HEK293T (cell line): Measurements from ENCODE around the gene RASGRP2.

Experiments used
- ARNT ChIP-seq: fragments of 450-650 bp; IDR thresholded peaks from 2 replicates; pipeline ENCODE4 v1.6.1; 2017; ENCODE audit warnings: mild to moderate bottlenecking
- BHLHE40 ChIP-seq: fragments of 450-650 bp; IDR thresholded peaks from 2 replicates; pipeline ENCODE4 v1.6.1; 2016; ENCODE audit warnings: mild to moderate bottlenecking, moderate library complexity, borderline replicate concordance
- CTBP1 ChIP-seq: fragments of 450-650 bp; IDR thresholded peaks from 2 replicates; pipeline ENCODE4 v1.6.1; 2016; ENCODE audit warnings: borderline replicate concordance
- ELF4 ChIP-seq: fragments of 450-650 bp; IDR thresholded peaks from 2 replicates; pipeline ENCODE4 v1.6.1; 2017; ENCODE audit warnings: antibody characterized with exemption
- FOXK2 ChIP-seq: fragments of 450-650 bp; IDR thresholded peaks from 2 replicates; pipeline ENCODE4 v1.6.1; 2016; ENCODE audit warnings: mild to moderate bottlenecking
- FOXM1 ChIP-seq: fragments of 450-650 bp; IDR thresholded peaks from 2 replicates; pipeline ENCODE4 v1.6.1; 2017; ENCODE audit warnings: mild to moderate bottlenecking, borderline replicate concordance
- L3MBTL2 ChIP-seq: fragments of 450-650 bp; conservative IDR thresholded peaks from 2 replicates; pipeline ENCODE4 v1.6.1; 2016; ENCODE audit warnings: mild to moderate bottlenecking
- LEF1 ChIP-seq: fragments of 450-650 bp; IDR thresholded peaks from 2 replicates; pipeline ENCODE4 v1.6.1; 2017; ENCODE audit warnings: mild to moderate bottlenecking, borderline replicate concordance
- NFRKB ChIP-seq: fragments of 450-650 bp; IDR thresholded peaks from 2 replicates; pipeline ENCODE4 v1.6.1; 2016; ENCODE audit warnings: mild to moderate bottlenecking, moderate library complexity
- SP1 ChIP-seq: fragments of 450-650 bp; IDR thresholded peaks from 2 replicates; pipeline ENCODE4 v1.6.1; 2017
- SUZ12 ChIP-seq: fragments of 450-650 bp; IDR thresholded peaks from 2 replicates; pipeline ENCODE4 v1.6.1; 2016; ENCODE audit warnings: mild to moderate bottlenecking
- TARDBP ChIP-seq: fragments of 450-650 bp; IDR thresholded peaks from 2 replicates; pipeline ENCODE4 v1.6.1; 2016
- ZNF384 ChIP-seq: fragments of 450-650 bp; IDR thresholded peaks from 2 replicates; pipeline ENCODE4 v1.6.1; 2016
- TF ChIP-seq, protein P1 (sequence below): fragments of 450-650 bp; IDR thresholded peaks from 2 replicates; pipeline ENCODE4 v1.6.1; 2016

- no peak for TF ChIP-seq ELF4
- TF ChIP-seq, protein P1, sequence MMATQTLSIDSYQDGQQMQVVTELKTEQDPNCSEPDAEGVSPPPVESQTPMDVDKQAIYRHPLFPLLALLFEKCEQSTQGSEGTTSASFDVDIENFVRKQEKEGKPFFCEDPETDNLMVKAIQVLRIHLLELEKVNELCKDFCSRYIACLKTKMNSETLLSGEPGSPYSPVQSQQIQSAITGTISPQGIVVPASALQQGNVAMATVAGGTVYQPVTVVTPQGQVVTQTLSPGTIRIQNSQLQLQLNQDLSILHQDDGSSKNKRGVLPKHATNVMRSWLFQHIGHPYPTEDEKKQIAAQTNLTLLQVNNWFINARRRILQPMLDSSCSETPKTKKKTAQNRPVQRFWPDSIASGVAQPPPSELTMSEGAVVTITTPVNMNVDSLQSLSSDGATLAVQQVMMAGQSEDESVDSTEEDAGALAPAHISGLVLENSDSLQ, result no peak
- TF ChIP-seq SP1, result no peak
- TF ChIP-seq BHLHE40, result no peak
- TF ChIP-seq LEF1, result no peak
- TF ChIP-seq FOXM1, result no peak
- TF ChIP-seq TARDBP, result no peak
- TF ChIP-seq L3MBTL2, result no peak
- TF ChIP-seq ARNT, result no peak
- no peak for TF ChIP-seq FOXK2
- no peak for TF ChIP-seq CTBP1
- TF ChIP-seq SUZ12, result no peak
- TF ChIP-seq NFRKB, result no peak
- TF ChIP-seq ZNF384, result no peak
These were observed 28.8 kb downstream of the RASGRP2 start for GRCh38 chr11:64715110-64715509.
